NCI-H2029 treated with DMSO at 0.1 percent for 48 hours (cell line): ENCODE measurements around the gene DALRD3.
A peak's percentile ranks its signal among the peaks of the same experiment; 100 is the strongest.

Experiments
- DNase-seq: peaks from one replicate; lab custom pipeline; 2025; lab: John Stamatoyannopoulos, UW

DALRD3 gene

GRCh38 chr3:49017971-49018706 is at the start of gene DALRD3:
Gene DALRD3 (minus strand): TSS chr3:49018580. CDS start chr3:49018564, 16 bp downstream.
- no peak for DNase-seq

GRCh38 chr3:49058011-49058410 is 39.6 kb upstream of the DALRD3 start:
- DNase-seq = no peak

GRCh38 chr3:49057268-49057667 is 38.9 kb upstream of the DALRD3 start:
- no peak for DNase-seq

GRCh38 chr3:49054344-49054862 is 36.0 kb upstream of the DALRD3 start:
- DNase-seq = no peak

GRCh38 chr3:49053543-49053942 is 35.2 kb upstream of the DALRD3 start:
- no peak for DNase-seq

GRCh38 chr3:49035281-49035680 is 16.9 kb upstream of the DALRD3 start:
- DNase-seq = no peak

- no peak for DNase-seq
Measured at GRCh38 chr3:49034650-49035049, 16.3 kb upstream of the DALRD3 start.

GRCh38 chr3:49032646-49033304 is 14.4 kb upstream of the DALRD3 start:
- DNase-seq = no peak

- no peak for DNase-seq
Measured at GRCh38 chr3:49030321-49030720, 11.9 kb upstream of the DALRD3 start.

GRCh38 chr3:49029563-49029884 is 11.1 kb upstream of the DALRD3 start:
- no peak for DNase-seq

GRCh38 chr3:49028673-49029562 is 10.5 kb upstream of the DALRD3 start, which contains the start of gene IMPDH2:
Gene IMPDH2 (minus strand): TSS chr3:49029398. CDS start chr3:49029350, 48 bp downstream.
- peak; percentile 66 for DNase-seq

- no peak for DNase-seq
Measured at GRCh38 chr3:49028298-49028672, 9.9 kb upstream of the DALRD3 start.

GRCh38 chr3:49027634-49028033 is 9.3 kb upstream of the DALRD3 start:
- no peak for DNase-seq

- no peak for DNase-seq
Measured at GRCh38 chr3:49026536-49026935, 8.2 kb upstream of the DALRD3 start.

- no peak for DNase-seq
Measured at GRCh38 chr3:49025793-49026520, 7.6 kb upstream of the DALRD3 start.

- no peak for DNase-seq
Measured at GRCh38 chr3:49025005-49025792, 6.8 kb upstream of the DALRD3 start.

GRCh38 chr3:49024449-49024848 is 6.1 kb upstream of the DALRD3 start:
- DNase-seq = no peak

- no peak for DNase-seq
Measured at GRCh38 chr3:49023775-49024174, 5.4 kb upstream of the DALRD3 start.

- no peak for DNase-seq
Measured at GRCh38 chr3:49022688-49023171, 4.3 kb upstream of the DALRD3 start.

GRCh38 chr3:49021813-49022687 is 3.7 kb upstream of the DALRD3 start, which contains the start of gene NDUFAF3:
Gene NDUFAF3 (plus strand): TSS chr3:49022121. CDS start chr3:49022145, 24 bp downstream.
- DNase-seq = peak; percentile 66
